WTC11 (cell line): ENCODE measurements around the gene GRID2. TPM values are rescaled to one million over a fixed set of nuclear protein-coding genes. Genes with fewer than 3 reads are reported as not detected.

Source experiments
- ATAC-seq: fragments of 200-7000 bp; cut with Tn5 transposase; 2 replicates; pipeline ENCODE4 v1.10.0; 2021; ENCODE audit warnings: mild to moderate bottlenecking, moderate library complexity
- CTCF ChIA-PET: fragments of 300-600 bp; sonication (Branson Sonifier 250); formaldehyde crosslinking; loops from one replicate; lab custom pipeline; 2021; ENCODE audit warnings: antibody characterized with exemption; lab: Charles Lee
- POLR2A ChIA-PET: fragments of 350-600 bp; sonication (Branson Sonifier 250); formaldehyde crosslinking; loops from one replicate; lab custom pipeline; 2021; ENCODE audit warnings: antibody characterized with exemption; lab: Charles Lee
- DNase-seq: peaks from one replicate; pipeline ENCODE4 v3.0.0; 2021; ENCODE audit warnings: low spot score
- H3K27ac Mint-ChIP-seq: 2 replicates; pipeline ENCODE4 v1.8.0; 2021; ENCODE audit warnings: mixed read lengths
- H3K27me3 Mint-ChIP-seq: 2 replicates; pipeline ENCODE4 v1.8.0; 2021; ENCODE audit warnings: low read depth, mild to moderate bottlenecking, moderate library complexity, mixed read lengths
- H3K36me3 Mint-ChIP-seq: 2 replicates; pipeline ENCODE4 v1.8.0; 2021; ENCODE audit warnings: mixed read lengths
- H3K4me1 Mint-ChIP-seq: 2 replicates; pipeline ENCODE4 v1.8.0; 2022; ENCODE audit warnings: mixed read lengths
- H3K4me3 Mint-ChIP-seq: 2 replicates; pipeline ENCODE4 v1.8.0; 2021; ENCODE audit warnings: mild to moderate bottlenecking, moderate library complexity, mixed read lengths
- H3K9me3 Mint-ChIP-seq: 2 replicates; pipeline ENCODE4 v1.8.0; 2021; ENCODE audit warnings: mixed read lengths
- CREB1 ChIP-seq: sonication (generic); formaldehyde crosslinking; IDR thresholded peaks from 2 replicates; pipeline ENCODE4 v1.8.0; 2023; ENCODE audit warnings: mild to moderate bottlenecking, missing genetic modification reagents
- CREM ChIP-seq: sonication (generic); formaldehyde crosslinking; IDR thresholded peaks from 2 replicates; pipeline ENCODE4 v1.8.1; 2022; ENCODE audit warnings: mild to moderate bottlenecking, missing genetic modification reagents, moderate library complexity
- GABPB1 ChIP-seq: sonication (generic); formaldehyde crosslinking; IDR thresholded peaks from 2 replicates; pipeline ENCODE4 v1.8.1; 2023; ENCODE audit warnings: mild to moderate bottlenecking, missing genetic modification reagents
- HMGA2 ChIP-seq: fragments of 250-450 bp; sonication (Bioruptor Pico); IDR thresholded peaks from 2 replicates; pipeline ENCODE4 v1.4.0; 2021; ENCODE audit warnings: mild to moderate bottlenecking, moderate library complexity
- NFE2L1 ChIP-seq: sonication (generic); formaldehyde crosslinking; IDR thresholded peaks from 2 replicates; pipeline ENCODE4 v1.8.1; 2023; ENCODE audit warnings: missing genetic modification reagents
- OVOL2 ChIP-seq: fragments of 250-450 bp; sonication (Bioruptor Pico); IDR thresholded peaks from 2 replicates; pipeline ENCODE4 v1.9.0; 2021; ENCODE audit warnings: mild to moderate bottlenecking, borderline replicate concordance
- PRRX2 ChIP-seq: fragments of 250-450 bp; sonication (Bioruptor Pico); IDR thresholded peaks from 2 replicates; pipeline ENCODE4 v1.8.0; 2021; ENCODE audit warnings: mild to moderate bottlenecking
- TEAD1 ChIP-seq: sonication (generic); formaldehyde crosslinking; IDR thresholded peaks from 2 replicates; pipeline ENCODE4 v1.8.0; 2022; ENCODE audit warnings: mild to moderate bottlenecking, missing genetic modification reagents
- TEAD4 ChIP-seq: sonication (generic); formaldehyde crosslinking; IDR thresholded peaks from 2 replicates; pipeline ENCODE4 v1.8.0; 2022; ENCODE audit warnings: mild to moderate bottlenecking, missing genetic modification reagents
- ZNF232 ChIP-seq: sonication (generic); formaldehyde crosslinking; IDR thresholded peaks from 2 replicates; pipeline ENCODE4 v1.8.0; 2022; ENCODE audit warnings: mild to moderate bottlenecking, missing genetic modification reagents
- total RNA-seq: library from RNA; stranded (reverse); gene quantifications from 3 replicates; pipeline ENCODE4 v1.2.3, GENCODE V29; 2021
- TF ChIP-seq, protein P1 (sequence below): fragments of 250-450 bp; sonication (Bioruptor Pico); IDR thresholded peaks from 2 replicates; pipeline ENCODE4 v1.9.0; 2021; ENCODE audit warnings: mild to moderate bottlenecking
- TF ChIP-seq, protein P2 (sequence below): sonication (generic); formaldehyde crosslinking; IDR thresholded peaks from 2 replicates; pipeline ENCODE4 v1.8.1; 2022; ENCODE audit warnings: missing genetic modification reagents, borderline replicate concordance
- TF ChIP-seq, protein P3 (sequence below): sonication (generic); formaldehyde crosslinking; IDR thresholded peaks from 2 replicates; pipeline ENCODE4 v1.8.1; 2023; ENCODE audit warnings: mild to moderate bottlenecking, missing genetic modification reagents, borderline replicate concordance
- TF ChIP-seq, protein P4 (sequence below): fragments of 250-450 bp; sonication (Bioruptor Pico); IDR thresholded peaks from 2 replicates; pipeline ENCODE4 v1.8.0; 2021; ENCODE audit warnings: mild to moderate bottlenecking
- TF ChIP-seq, protein P5 (sequence below): sonication (generic); formaldehyde crosslinking; IDR thresholded peaks from 2 replicates; pipeline ENCODE4 v1.8.1; 2022; ENCODE audit warnings: low read depth, missing genetic modification reagents, borderline replicate concordance

Gene GRID2
- total RNA-seq, 1 experiment from 2014 or later = 26.8 TPM

DNA sequence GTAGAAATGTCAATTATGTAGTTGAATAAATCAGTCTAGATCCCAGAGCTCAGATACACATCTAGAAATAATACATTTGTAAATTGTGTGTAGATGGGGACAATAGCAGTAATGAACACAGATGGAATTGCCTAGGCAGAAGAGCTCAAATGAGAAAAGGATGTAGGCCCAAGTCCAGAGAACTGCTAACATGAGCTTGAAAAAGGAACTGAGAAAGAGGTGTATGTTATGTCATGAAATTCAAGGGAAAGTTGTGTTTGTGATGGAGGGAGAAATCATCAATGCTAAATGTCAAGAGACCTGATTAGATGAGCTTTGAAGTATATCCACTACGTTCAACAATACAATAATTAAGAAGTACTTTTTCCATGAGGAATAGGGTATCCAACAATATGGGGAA, 1148.2 kb downstream of the GRID2 start (continued):
- TF ChIP-seq, protein P1, sequence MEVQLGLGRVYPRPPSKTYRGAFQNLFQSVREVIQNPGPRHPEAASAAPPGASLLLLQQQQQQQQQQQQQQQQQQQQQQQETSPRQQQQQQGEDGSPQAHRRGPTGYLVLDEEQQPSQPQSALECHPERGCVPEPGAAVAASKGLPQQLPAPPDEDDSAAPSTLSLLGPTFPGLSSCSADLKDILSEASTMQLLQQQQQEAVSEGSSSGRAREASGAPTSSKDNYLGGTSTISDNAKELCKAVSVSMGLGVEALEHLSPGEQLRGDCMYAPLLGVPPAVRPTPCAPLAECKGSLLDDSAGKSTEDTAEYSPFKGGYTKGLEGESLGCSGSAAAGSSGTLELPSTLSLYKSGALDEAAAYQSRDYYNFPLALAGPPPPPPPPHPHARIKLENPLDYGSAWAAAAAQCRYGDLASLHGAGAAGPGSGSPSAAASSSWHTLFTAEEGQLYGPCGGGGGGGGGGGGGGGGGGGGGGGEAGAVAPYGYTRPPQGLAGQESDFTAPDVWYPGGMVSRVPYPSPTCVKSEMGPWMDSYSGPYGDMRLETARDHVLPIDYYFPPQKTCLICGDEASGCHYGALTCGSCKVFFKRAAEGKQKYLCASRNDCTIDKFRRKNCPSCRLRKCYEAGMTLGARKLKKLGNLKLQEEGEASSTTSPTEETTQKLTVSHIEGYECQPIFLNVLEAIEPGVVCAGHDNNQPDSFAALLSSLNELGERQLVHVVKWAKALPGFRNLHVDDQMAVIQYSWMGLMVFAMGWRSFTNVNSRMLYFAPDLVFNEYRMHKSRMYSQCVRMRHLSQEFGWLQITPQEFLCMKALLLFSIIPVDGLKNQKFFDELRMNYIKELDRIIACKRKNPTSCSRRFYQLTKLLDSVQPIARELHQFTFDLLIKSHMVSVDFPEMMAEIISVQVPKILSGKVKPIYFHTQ (CRISPR knock-in tag) = no peak
- no peak for TF ChIP-seq CREM
- TF ChIP-seq GABPB1 (CRISPR knock-in tag) = no peak
- TF ChIP-seq, protein P2, sequence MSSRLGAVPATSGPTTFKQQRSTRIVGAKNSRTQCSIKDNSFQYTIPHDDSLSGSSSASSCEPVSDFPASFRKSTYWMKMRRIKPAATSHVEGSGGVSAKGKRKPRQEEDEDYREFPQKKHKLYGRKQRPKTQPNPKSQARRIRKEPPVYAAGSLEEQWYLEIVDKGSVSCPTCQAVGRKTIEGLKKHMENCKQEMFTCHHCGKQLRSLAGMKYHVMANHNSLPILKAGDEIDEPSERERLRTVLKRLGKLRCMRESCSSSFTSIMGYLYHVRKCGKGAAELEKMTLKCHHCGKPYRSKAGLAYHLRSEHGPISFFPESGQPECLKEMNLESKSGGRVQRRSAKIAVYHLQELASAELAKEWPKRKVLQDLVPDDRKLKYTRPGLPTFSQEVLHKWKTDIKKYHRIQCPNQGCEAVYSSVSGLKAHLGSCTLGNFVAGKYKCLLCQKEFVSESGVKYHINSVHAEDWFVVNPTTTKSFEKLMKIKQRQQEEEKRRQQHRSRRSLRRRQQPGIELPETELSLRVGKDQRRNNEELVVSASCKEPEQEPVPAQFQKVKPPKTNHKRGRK (CRISPR knock-in tag) = no peak
- no peak for TF ChIP-seq NFE2L1
- TF ChIP-seq, all 79 proteins: peak for 0

DNA sequence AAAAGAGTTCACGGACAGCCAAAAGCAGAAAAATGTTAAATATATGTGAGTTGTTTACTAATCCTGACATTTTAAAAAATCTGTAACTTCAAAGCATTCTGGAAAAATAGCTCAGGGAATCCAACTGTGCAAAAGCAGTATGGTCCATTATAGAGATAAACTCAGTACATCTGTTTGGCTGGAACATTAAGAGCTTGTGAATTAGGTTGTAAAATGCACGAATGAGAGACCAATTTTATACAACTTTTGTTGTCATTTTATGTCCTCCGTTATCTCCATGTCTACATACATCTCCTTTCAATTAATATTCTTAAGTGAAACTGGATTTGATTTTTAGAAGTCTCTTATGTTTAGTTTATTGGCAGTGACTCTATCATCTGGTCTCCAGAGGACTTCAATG, 1157.8 kb downstream of the GRID2 start:
- no peaks in the 10 kb centered on the region for H3K27me3 Mint-ChIP-seq
- H3K4me1 Mint-ChIP-seq = no peaks in the 10 kb centered on the region
- TF ChIP-seq OVOL2 (CRISPR knock-in tag) (no peak), TEAD4 (CRISPR knock-in tag) (no peak), TEAD1 (CRISPR knock-in tag) (no peak), PRRX2 (CRISPR knock-in tag) (no peak), CREB1 (CRISPR knock-in tag) (no peak), HMGA2 (no peak), ZNF232 (CRISPR knock-in tag) (no peak), NFE2L1 (no peak)
- TF ChIP-seq, protein P3, sequence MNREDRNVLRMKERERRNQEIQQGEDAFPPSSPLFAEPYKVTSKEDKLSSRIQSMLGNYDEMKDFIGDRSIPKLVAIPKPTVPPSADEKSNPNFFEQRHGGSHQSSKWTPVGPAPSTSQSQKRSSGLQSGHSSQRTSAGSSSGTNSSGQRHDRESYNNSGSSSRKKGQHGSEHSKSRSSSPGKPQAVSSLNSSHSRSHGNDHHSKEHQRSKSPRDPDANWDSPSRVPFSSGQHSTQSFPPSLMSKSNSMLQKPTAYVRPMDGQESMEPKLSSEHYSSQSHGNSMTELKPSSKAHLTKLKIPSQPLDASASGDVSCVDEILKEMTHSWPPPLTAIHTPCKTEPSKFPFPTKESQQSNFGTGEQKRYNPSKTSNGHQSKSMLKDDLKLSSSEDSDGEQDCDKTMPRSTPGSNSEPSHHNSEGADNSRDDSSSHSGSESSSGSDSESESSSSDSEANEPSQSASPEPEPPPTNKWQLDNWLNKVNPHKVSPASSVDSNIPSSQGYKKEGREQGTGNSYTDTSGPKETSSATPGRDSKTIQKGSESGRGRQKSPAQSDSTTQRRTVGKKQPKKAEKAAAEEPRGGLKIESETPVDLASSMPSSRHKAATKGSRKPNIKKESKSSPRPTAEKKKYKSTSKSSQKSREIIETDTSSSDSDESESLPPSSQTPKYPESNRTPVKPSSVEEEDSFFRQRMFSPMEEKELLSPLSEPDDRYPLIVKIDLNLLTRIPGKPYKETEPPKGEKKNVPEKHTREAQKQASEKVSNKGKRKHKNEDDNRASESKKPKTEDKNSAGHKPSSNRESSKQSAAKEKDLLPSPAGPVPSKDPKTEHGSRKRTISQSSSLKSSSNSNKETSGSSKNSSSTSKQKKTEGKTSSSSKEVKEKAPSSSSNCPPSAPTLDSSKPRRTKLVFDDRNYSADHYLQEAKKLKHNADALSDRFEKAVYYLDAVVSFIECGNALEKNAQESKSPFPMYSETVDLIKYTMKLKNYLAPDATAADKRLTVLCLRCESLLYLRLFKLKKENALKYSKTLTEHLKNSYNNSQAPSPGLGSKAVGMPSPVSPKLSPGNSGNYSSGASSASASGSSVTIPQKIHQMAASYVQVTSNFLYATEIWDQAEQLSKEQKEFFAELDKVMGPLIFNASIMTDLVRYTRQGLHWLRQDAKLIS (CRISPR knock-in tag) = no peak
- TF ChIP-seq, protein P4, sequence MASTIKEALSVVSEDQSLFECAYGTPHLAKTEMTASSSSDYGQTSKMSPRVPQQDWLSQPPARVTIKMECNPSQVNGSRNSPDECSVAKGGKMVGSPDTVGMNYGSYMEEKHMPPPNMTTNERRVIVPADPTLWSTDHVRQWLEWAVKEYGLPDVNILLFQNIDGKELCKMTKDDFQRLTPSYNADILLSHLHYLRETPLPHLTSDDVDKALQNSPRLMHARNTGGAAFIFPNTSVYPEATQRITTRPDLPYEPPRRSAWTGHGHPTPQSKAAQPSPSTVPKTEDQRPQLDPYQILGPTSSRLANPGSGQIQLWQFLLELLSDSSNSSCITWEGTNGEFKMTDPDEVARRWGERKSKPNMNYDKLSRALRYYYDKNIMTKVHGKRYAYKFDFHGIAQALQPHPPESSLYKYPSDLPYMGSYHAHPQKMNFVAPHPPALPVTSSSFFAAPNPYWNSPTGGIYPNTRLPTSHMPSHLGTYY (CRISPR knock-in tag) = no peak
- TF ChIP-seq, protein P5, sequence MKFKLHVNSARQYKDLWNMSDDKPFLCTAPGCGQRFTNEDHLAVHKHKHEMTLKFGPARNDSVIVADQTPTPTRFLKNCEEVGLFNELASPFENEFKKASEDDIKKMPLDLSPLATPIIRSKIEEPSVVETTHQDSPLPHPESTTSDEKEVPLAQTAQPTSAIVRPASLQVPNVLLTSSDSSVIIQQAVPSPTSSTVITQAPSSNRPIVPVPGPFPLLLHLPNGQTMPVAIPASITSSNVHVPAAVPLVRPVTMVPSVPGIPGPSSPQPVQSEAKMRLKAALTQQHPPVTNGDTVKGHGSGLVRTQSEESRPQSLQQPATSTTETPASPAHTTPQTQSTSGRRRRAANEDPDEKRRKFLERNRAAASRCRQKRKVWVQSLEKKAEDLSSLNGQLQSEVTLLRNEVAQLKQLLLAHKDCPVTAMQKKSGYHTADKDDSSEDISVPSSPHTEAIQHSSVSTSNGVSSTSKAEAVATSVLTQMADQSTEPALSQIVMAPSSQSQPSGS (CRISPR knock-in tag) = no peak
- ChIA-PET POLR2A (no interaction called here), CTCF (interaction anchor here (0.5 kb wide), 1 partner anchor 668 kb away, joined by 3 read pairs; no protein-coding TSS in a partner anchor)
- no peaks in the 10 kb centered on the region for H3K9me3 Mint-ChIP-seq
- no peak for DNase-seq
- no peak overlapping the region for H3K27ac Mint-ChIP-seq
- no peak for ATAC-seq
- H3K4me3 Mint-ChIP-seq = no peak overlapping the region
- no peaks in the 10 kb centered on the region for H3K36me3 Mint-ChIP-seq
